Measurements from ENCODE around the gene FANCC. TPM values are rescaled to one million over a fixed set of nuclear protein-coding genes. Genes with fewer than 3 reads are reported as not detected.
A peak's percentile ranks its signal among the peaks of the same experiment; 100 is the strongest.

Gene FANCC
- total and polyA plus RNA-seq, 2 of the 8 experiments (the other 6 are each of a cell fraction or from before 2014, with no cell fraction given), result 7.8 to 15.2 TPM

DNA sequence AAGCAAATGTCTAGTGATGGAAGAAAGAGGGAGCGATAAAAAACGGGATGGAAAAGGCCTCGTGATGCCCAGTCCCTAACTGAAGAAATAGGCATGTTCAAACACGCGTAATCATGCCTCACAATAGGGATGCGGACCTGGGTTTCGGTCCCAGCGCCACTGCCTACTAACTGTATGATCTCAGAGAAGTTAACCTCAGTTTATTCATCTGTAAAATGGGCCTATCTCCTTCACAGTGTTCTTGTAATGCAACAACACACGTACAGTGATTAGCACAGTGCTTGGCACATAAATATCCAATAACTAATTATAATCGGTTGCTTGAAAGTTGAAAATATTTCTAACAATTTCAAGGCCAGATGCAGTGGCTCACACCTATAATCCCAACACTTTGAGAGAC lies 181.8 kb downstream of the FANCC start:
- Histone ChIP-seq H3K4me2 (ENCODE audit: insufficient read depth in 1 of 2, low read depth in 2 of 2, low read length in 2 of 2) (no peak overlapping the region), H4K91ac (replicated peaks; ENCODE audit: insufficient read length, low read length) (no peak overlapping the region), H3K14ac (ENCODE audit: insufficient read length) (no peak overlapping the region), H3K27me3 (replicated peaks in 1 of 4; ENCODE audit: control insufficient read depth in 3 of 4, extremely low read depth in 1 of 4, insufficient read depth in 3 of 4, low read length in 3 of 4) (no peaks in the 10 kb centered on the region), H3K79me1 (ENCODE audit: low read depth, low read length) (no peaks in the 10 kb centered on the region), H3K4me3 (ENCODE audit: extremely low read depth in 1 of 4, insufficient read depth in 2 of 4, low read depth in 3 of 4, low read length in 4 of 4) (no peak overlapping the region), H3K4ac (replicated peaks; ENCODE audit: insufficient read length, low read depth, low read length) (no peak overlapping the region), H3K9me3 (ENCODE audit: insufficient read depth in 2 of 2, low read depth in 1 of 2, low read length in 1 of 2) (no peaks in the 10 kb centered on the region), H2AK5ac (ENCODE audit: low read depth, low read length) (no peak overlapping the region), H3K9ac (replicated peaks in 1 of 4; ENCODE audit: extremely low read depth in 1 of 4, low read depth in 3 of 4, low read length in 3 of 4) (no peak overlapping the region), H4K8ac (ENCODE audit: extremely low read depth, insufficient read depth, low read length) (no peak overlapping the region), H3K79me2 (ENCODE audit: control insufficient read depth in 1 of 2, insufficient read depth in 2 of 2, low read length in 2 of 2) (no peaks in the 10 kb centered on the region), H3K56ac (replicated peaks; ENCODE audit: insufficient read length, low read depth, low read length) (no peak overlapping the region), H3K27ac (ENCODE audit: low read depth, low read length) (no peak overlapping the region), H3K36me3 (ENCODE audit: control insufficient read depth in 2 of 4, insufficient read depth in 4 of 4, low read length in 3 of 4) (no peaks in the 10 kb centered on the region), H4K20me1 (replicated peaks in 1 of 2; ENCODE audit: control insufficient read depth in 1 of 2, insufficient read depth in 2 of 2, low read length in 2 of 2) (no peaks in the 10 kb centered on the region), H3K4me1 (replicated peaks in 1 of 4; ENCODE audit: control insufficient read depth in 3 of 4, insufficient read depth in 4 of 4, low read length in 3 of 4) (peaks cover 0 to 12% (median 5%) of the 10 kb centered on the region in 4 experiments; a peak in 6 of 7 replicates), H3K23me2 (ENCODE audit: low read depth, low read length) (no peaks in the 10 kb centered on the region), H2BK15ac (ENCODE audit: low read length) (no peak overlapping the region), H2AFZ (ENCODE audit: low read length) (no peak overlapping the region), H3K23ac (ENCODE audit: insufficient read length) (no peak overlapping the region), H2BK5ac (ENCODE audit: low read depth, low read length) (no peak overlapping the region), H2BK120ac (replicated peaks; ENCODE audit: low read depth, low read length) (no peak overlapping the region), H2BK20ac (ENCODE audit: low read length) (no peak overlapping the region), H2BK12ac (ENCODE audit: low read depth, low read length) (no peak overlapping the region), H3K18ac (ENCODE audit: extremely low read depth, low read length) (no peak overlapping the region), H4K5ac (ENCODE audit: insufficient read length, low read depth, low read length) (no peak overlapping the region)
- TF ChIP-seq SP1 (IDR thresholded peaks at IDR 0.05; ENCODE audit: low read depth, low read length) (no peak), KDM1A (IDR thresholded peaks at IDR 0.05; ENCODE audit: borderline replicate concordance, low read length) (0 out of 2 replicates have a peak, but pooled peaks have one; percentile 19)
- 93% methylated on average over 10 of the region's 10 CpGs; no CpG with 5 or more reads in 1 of the 2 experiments for WGBS, 2 experiments (ENCODE audit: extremely low coverage in 1 of 2, insufficient coverage in 1 of 2, insufficient read length in 1 of 2, insufficient replicate concordance in 2 of 2, low coverage in 1 of 2, low lambda C conversion rate in 2 of 2, missing lambda C conversion rate in 1 of 2)
- ChIA-PET POLR2A (ENCODE audit: partially characterized antibody) (no interaction called here), CTCF (ENCODE audit: partially characterized antibody) (interaction anchor here (1.0 to 1.9 kb wide), 2 partner anchors 32 to 45 kb away, joined by 4 to 9 read pairs; no protein-coding TSS in a partner anchor)
- FAIRE-seq (no peak), DNase-seq (ENCODE audit: low read depth in 1 of 2, low spot score in 2 of 2) (no peak)
